Measurements from ENCODE around the gene GNG10. TPM values are rescaled to one million over a fixed set of nuclear protein-coding genes. Genes with fewer than 3 reads are reported as not detected.

Gene GNG10
- total RNA-seq, 2 experiments from 2014 or later = 20.6 to 21.1 TPM

GRCh38 chr9:111691672-111692329 is 30.4 kb downstream of the GNG10 start:
- no peak overlapping the region for H3K27ac Mint-ChIP-seq
- peaks cover 2% of the 10 kb centered on the region for H3K36me3 Mint-ChIP-seq (ENCODE audit: low read depth)
- H3K9me3 Mint-ChIP-seq = no peaks in the 10 kb centered on the region
- H3K4me1 Mint-ChIP-seq (ENCODE audit: low read depth) = peaks cover 3% of the 10 kb centered on the region
- CTCF ChIA-PET = interaction anchor here (0.6 to 3.1 kb wide), 5 partner anchors 68 to 387 kb away, joined by 3 to 11 read pairs (median 6); no protein-coding TSS in a partner anchor
- no peak overlapping the region for H3K4me3 Mint-ChIP-seq
- H3K27me3 Mint-ChIP-seq (ENCODE audit: low read depth) = no peaks in the 10 kb centered on the region
- DNase-seq = no peak
- intact Hi-C loops (cut with micrococcal nuclease) = loop anchor here (1.0 kb wide), 2 partner anchors 60 to 94 kb away; partner anchors contain the start of gene DNAJC25

GRCh38 chr9:111696796-111697195 is 35.4 kb downstream of the GNG10 start:
- Mint-ChIP-seq H3K9me3 (peaks cover 5% of the 10 kb centered on the region), H3K27ac (no peak overlapping the region), H3K27me3 (ENCODE audit: low read depth) (no peaks in the 10 kb centered on the region), H3K36me3 (ENCODE audit: low read depth) (peaks cover 5% of the 10 kb centered on the region), H3K4me1 (ENCODE audit: low read depth) (peaks cover 2% of the 10 kb centered on the region), H3K4me3 (no peak overlapping the region)
- CTCF ChIA-PET = no interaction called here
- no peak for DNase-seq
- intact Hi-C loops (cut with micrococcal nuclease) = no loop called here

DNA sequence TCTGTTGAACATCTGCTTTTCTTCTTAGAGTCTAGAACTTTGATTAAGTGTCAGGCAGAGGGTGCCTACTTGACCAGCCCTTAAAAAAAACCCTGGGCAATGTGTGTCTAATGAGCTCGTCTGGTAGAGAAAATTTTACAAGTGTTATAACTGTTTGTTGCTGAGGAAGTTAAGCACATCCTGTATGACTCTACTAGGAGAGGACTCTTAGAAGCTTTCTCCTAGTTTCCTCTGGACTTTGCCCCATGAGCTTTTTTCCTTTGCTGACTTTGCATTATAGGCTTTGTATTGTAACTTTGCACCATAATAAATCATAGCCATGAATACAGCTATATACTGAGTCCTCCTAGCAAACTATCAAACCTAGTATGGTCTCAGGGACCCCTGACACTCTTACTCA is 39.4 kb downstream of the GNG10 start:
- peaks cover 2% of the 10 kb centered on the region for H3K4me1 Mint-ChIP-seq (ENCODE audit: low read depth)
- H3K4me3 Mint-ChIP-seq = no peak overlapping the region
- H3K27me3 Mint-ChIP-seq (ENCODE audit: low read depth) = no peaks in the 10 kb centered on the region
- H3K9me3 Mint-ChIP-seq = peaks cover 5% of the 10 kb centered on the region
- H3K36me3 Mint-ChIP-seq (ENCODE audit: low read depth) = peaks cover 5% of the 10 kb centered on the region
- intact Hi-C loops (cut with micrococcal nuclease) = no loop called here
- CTCF ChIA-PET = no interaction called here
- no peak for DNase-seq
- H3K27ac Mint-ChIP-seq = no peak overlapping the region

DNA sequence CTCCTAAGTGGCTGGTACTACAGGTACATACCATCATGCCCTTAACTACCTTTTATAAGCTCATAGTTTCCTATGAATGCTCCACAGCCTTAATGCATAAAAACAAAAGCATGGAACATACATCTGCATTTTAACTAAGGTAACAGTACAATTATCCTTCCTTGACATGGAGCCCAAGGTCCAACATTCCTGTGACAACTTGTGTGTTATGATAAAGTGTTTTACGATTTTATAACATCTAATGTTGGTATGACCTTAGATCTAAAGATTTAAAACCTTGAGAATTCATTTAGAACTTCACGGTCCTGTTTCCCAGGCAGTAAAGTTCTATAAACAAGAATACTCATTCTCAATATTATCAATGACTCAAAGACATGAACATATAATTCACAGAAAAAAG is 43.1 kb downstream of the GNG10 start:
- CTCF ChIA-PET = no interaction called here
- H3K9me3 Mint-ChIP-seq = no peaks in the 10 kb centered on the region

DNA sequence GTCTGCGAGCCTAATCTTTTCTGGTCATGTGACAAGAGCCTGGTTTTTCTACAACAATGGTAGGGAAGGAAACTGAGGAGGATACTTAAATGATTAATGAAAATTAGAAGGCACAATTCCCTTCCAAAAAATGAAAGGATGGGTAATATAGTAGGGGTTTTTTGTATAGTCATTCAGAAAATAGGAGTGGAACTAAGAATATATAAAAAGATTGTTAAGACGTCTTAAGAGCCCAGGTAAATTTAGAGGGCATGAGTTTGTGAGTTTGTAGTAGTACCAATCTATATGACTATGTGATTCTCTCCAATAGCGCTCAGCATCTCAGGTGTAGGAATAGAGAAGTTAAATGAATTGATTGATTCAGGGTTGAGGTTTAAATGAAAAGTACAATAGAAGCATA is 50.1 kb downstream of the GNG10 start:
- Mint-ChIP-seq H3K27ac (no peak overlapping the region), H3K4me3 (no peak overlapping the region), H3K9me3 (no peaks in the 10 kb centered on the region), H3K27me3 (ENCODE audit: low read depth) (no peaks in the 10 kb centered on the region), H3K4me1 (ENCODE audit: low read depth) (no peaks in the 10 kb centered on the region), H3K36me3 (ENCODE audit: low read depth) (no peaks in the 10 kb centered on the region)
- CTCF ChIA-PET = interaction anchor here (0.6 kb wide), 1 partner anchor 27 kb away, joined by 3 read pairs; no protein-coding TSS in a partner anchor
- no peak for DNase-seq
- intact Hi-C loops (cut with micrococcal nuclease) = no loop called here

More for the DNA sequence above, 43.1 kb downstream of the GNG10 start:
- DNase-seq = no peak
- Mint-ChIP-seq H3K36me3 (ENCODE audit: low read depth) (no peaks in the 10 kb centered on the region), H3K27me3 (ENCODE audit: low read depth) (no peaks in the 10 kb centered on the region), H3K27ac (no peak overlapping the region), H3K4me3 (no peak overlapping the region), H3K4me1 (ENCODE audit: low read depth) (peaks cover 2% of the 10 kb centered on the region)
- intact Hi-C loops (cut with micrococcal nuclease) = no loop called here

DNA sequence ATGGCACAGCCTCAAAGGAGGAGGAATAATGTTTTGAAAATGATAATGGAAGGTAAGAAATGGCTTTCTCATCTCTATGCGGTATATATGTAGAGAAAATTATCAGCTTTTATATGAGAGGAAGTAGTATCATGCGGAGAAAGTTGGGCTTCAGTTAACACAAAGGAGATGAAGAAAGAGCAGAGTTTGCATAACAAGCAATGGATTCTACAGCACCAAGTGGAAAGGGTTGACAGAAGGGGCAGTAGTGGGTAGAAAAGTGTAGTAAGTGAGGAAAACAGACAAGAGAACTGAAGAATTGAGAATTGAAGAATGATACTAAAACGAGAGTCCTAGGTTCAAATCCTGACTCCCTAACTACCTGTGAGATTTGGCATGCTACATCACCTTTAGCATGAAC is 51.0 kb downstream of the GNG10 start:
- Mint-ChIP-seq H3K36me3 (ENCODE audit: low read depth) (no peaks in the 10 kb centered on the region), H3K27me3 (ENCODE audit: low read depth) (no peaks in the 10 kb centered on the region), H3K4me1 (ENCODE audit: low read depth) (no peaks in the 10 kb centered on the region), H3K9me3 (no peaks in the 10 kb centered on the region), H3K4me3 (no peak overlapping the region), H3K27ac (no peak overlapping the region)
- intact Hi-C loops (cut with micrococcal nuclease) = no loop called here
- no peak for DNase-seq
- CTCF ChIA-PET = interaction anchor here (0.6 kb wide), 1 partner anchor 476 kb away, joined by 3 read pairs; no protein-coding TSS in a partner anchor

DNA sequence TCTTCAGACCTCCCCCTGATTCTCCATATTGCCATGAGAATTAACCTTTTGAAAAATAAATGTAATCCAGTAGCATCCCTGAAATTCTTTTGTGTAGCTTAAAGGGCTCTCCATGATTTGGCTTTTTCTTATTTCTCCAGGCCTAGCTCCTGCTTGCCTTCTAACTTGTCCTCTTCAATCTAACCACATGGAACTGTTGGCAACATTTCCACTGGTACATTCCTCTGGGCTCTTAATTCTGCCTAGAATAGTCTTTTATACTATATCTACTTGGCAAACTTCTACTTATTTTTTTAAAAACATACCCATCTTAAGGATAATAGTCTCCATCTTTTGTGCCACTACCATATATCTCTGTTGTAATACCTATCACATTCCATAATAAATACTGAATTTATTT is 54.1 kb downstream of the GNG10 start:
- CTCF ChIA-PET = interaction anchor here (0.7 kb wide), 1 partner anchor 12 kb away, joined by 4 read pairs; no protein-coding TSS in a partner anchor
- no peaks in the 10 kb centered on the region for H3K4me1 Mint-ChIP-seq (ENCODE audit: low read depth)
- no peak for DNase-seq
- no peaks in the 10 kb centered on the region for H3K36me3 Mint-ChIP-seq (ENCODE audit: low read depth)
- no peak overlapping the region for H3K4me3 Mint-ChIP-seq
- H3K27me3 Mint-ChIP-seq (ENCODE audit: low read depth) = no peaks in the 10 kb centered on the region
- no peak overlapping the region for H3K27ac Mint-ChIP-seq
- no peaks in the 10 kb centered on the region for H3K9me3 Mint-ChIP-seq
- intact Hi-C loops (cut with micrococcal nuclease) = no loop called here

GRCh38 chr9:111719541-111719940 is 58.1 kb downstream of the GNG10 start:
- Mint-ChIP-seq H3K4me3 (no peak overlapping the region), H3K27ac (no peak overlapping the region), H3K9me3 (no peaks in the 10 kb centered on the region), H3K4me1 (ENCODE audit: low read depth) (no peaks in the 10 kb centered on the region), H3K27me3 (ENCODE audit: low read depth) (no peaks in the 10 kb centered on the region), H3K36me3 (ENCODE audit: low read depth) (no peaks in the 10 kb centered on the region)
- DNase-seq = no peak
- CTCF ChIA-PET = no interaction called here
- intact Hi-C loops (cut with micrococcal nuclease) = loop anchor here (1.0 kb wide), 1 partner anchor 120 kb away; the partner anchor contains the start of gene PTGR1

Other genes starting within 250 kb of the GNG10 start
- 10 to 100 TPM; 56.8 to 58.1 TPM for gene ECPAS, start 177.2 kb upstream of the GNG10 start, total RNA-seq
- gene ZNF483, start 136.4 kb upstream of the GNG10 start, total RNA-seq = 1 to 10 TPM; 2.3 TPM
- 1 to 10 TPM; 1.1 to 1.6 TPM for gene PTGR1, start 62.0 kb upstream of the GNG10 start, total RNA-seq
- gene DNAJC25, start 30.3 kb upstream of the GNG10 start, total RNA-seq = 1 to 10 TPM; 3.4 to 3.9 TPM
- not detected for gene SHOC1, start 133.3 kb downstream of the GNG10 start, total RNA-seq
- 10 to 100 TPM in 1 of 2 experiments, 1 to 10 TPM in 1; 8.8 to 10.5 TPM for gene UGCG, start 235.2 kb downstream of the GNG10 start, total RNA-seq

All from activated naive CD4-positive, alpha-beta T cell treated with anti-CD3 and anti-CD28 coated beads for 36 hours (primary cell).